ENCODE results near the gene SHC2. TPM values are rescaled to one million over a fixed set of nuclear protein-coding genes. Genes with fewer than 3 reads are reported as not detected.

SHC2 gene
- total and polyA plus RNA-seq, 9 of the 15 experiments (the other 6 are each of a cell fraction or from before 2014, with no cell fraction given) = 0.14 to 0.36 (median 0.17) TPM; not detected in 5

DNA sequence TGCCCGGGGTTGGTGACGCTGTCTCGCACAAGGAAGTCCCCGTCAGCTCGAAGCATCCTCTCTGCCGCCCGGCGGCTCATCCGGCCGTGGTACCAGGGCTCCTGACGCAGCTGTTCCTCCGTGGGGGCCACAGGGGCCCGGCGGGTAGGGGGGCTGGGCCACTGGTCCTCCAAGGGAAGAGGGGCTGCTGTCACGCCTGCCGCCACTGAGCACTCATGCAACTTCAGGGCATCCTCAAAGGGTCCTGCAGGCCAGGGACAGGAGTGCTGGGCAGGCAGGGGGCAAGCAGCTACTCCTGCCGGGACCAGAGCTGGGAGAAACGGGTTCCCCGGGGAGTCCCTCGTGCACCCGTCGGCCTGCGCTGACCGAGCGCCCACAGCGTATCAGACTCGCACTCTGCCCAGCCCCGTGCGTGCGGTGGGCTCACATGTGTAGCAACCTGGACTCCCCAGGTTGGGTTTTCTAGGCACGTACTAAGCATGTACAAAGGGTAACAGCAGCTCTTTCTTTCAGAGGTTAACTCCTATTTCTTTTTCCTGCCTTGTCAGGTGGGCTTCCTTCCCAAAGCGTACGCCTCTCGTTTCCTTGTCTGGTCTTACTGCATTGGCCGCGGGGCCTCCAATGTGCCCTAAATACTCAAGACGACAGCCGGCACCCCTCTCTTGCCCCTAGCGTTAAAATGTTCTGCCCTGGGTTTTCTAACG lies 38.5 kb downstream of the SHC2 start:
- Histone ChIP-seq H4K20me1 (replicated peaks; ENCODE audit: control insufficient read depth, insufficient read depth, low read length) (peaks cover 13% of the 10 kb centered on the region; the same call in 1 of the 2 replicates), H3K79me2 (ENCODE audit: control insufficient read depth, insufficient read depth, low read length) (no peaks in the 10 kb centered on the region), H3K27ac (ENCODE audit: extremely low read depth, low read depth, low read length) (no peak overlapping the region), H3K4me3 (no peak overlapping the region), H3K4me2 (ENCODE audit: insufficient read depth, low read length) (no peak overlapping the region), H3K9me3 (replicated peaks; ENCODE audit: control insufficient read depth, insufficient read depth, low read depth, low read length) (no peaks in the 10 kb centered on the region), H3K4me1 (replicated peaks in 1 of 2; ENCODE audit: control insufficient read depth in 2 of 2, insufficient read depth in 2 of 2, low read length in 2 of 2) (peaks cover 0 to 35% of the 10 kb centered on the region in 2 experiments; a peak in 2 of 5 replicates), H3K9ac (ENCODE audit: insufficient read depth in 1 of 2, low read depth in 2 of 2, low read length in 2 of 2) (no peak overlapping the region), H3K27me3 (ENCODE audit: control insufficient read depth in 2 of 2, insufficient read depth in 2 of 2, low read length in 2 of 2) (peaks cover 31 to 81% of the 10 kb centered on the region in 2 experiments; a peak in 4 of 5 replicates), H3K9me1 (ENCODE audit: control insufficient read depth, insufficient read depth, low read length) (no peaks in the 10 kb centered on the region), H2AFZ (ENCODE audit: low read depth, low read length) (no peak overlapping the region), H3K36me3 (ENCODE audit: control insufficient read depth, insufficient read depth, low read length) (no peaks in the 10 kb centered on the region)
- ATAC-seq = no peak
- CTCF ChIA-PET (ENCODE audit: low intra/inter-chr PET ratio) = interaction anchor here (0.5 kb wide), 1 partner anchor 114 kb away, joined by 5 read pairs; no protein-coding TSS in a partner anchor
- intact Hi-C loops (cut with micrococcal nuclease) = no loop called here
- POLR2A ChIA-PET = interaction anchor here (0.7 to 1.0 kb wide), 3 partner anchors 10 to 160 kb away, joined by 3 to 4 read pairs (median 3); no protein-coding TSS in a partner anchor
- 16% methylated on average over 32 of the region's 40 CpGs for WGBS (ENCODE audit: insufficient coverage, low coverage, missing lambda C conversion rate)
- no peak for DNase-seq (ENCODE audit: extremely low read depth in 1 of 4, low spot score in 3 of 4)
- BruUV-seq (replicated peaks) = no TSS peak
- FAIRE-seq = no peak
- in situ Hi-C loops (cut with MboI) = no loop called here
- TF ChIP-seq, protein P1, sequence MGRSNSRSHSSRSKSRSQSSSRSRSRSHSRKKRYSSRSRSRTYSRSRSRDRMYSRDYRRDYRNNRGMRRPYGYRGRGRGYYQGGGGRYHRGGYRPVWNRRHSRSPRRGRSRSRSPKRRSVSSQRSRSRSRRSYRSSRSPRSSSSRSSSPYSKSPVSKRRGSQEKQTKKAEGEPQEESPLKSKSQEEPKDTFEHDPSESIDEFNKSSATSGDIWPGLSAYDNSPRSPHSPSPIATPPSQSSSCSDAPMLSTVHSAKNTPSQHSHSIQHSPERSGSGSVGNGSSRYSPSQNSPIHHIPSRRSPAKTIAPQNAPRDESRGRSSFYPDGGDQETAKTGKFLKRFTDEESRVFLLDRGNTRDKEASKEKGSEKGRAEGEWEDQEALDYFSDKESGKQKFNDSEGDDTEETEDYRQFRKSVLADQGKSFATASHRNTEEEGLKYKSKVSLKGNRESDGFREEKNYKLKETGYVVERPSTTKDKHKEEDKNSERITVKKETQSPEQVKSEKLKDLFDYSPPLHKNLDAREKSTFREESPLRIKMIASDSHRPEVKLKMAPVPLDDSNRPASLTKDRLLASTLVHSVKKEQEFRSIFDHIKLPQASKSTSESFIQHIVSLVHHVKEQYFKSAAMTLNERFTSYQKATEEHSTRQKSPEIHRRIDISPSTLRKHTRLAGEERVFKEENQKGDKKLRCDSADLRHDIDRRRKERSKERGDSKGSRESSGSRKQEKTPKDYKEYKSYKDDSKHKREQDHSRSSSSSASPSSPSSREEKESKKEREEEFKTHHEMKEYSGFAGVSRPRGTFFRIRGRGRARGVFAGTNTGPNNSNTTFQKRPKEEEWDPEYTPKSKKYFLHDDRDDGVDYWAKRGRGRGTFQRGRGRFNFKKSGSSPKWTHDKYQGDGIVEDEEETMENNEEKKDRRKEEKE (IDR thresholded peaks at IDR 0.05; ENCODE audit: borderline replicate concordance in 1 of 2, control insufficient read depth in 1 of 2, low read depth in 2 of 2, low read length in 1 of 2) = no peak
- TF ChIP-seq, protein P2, sequence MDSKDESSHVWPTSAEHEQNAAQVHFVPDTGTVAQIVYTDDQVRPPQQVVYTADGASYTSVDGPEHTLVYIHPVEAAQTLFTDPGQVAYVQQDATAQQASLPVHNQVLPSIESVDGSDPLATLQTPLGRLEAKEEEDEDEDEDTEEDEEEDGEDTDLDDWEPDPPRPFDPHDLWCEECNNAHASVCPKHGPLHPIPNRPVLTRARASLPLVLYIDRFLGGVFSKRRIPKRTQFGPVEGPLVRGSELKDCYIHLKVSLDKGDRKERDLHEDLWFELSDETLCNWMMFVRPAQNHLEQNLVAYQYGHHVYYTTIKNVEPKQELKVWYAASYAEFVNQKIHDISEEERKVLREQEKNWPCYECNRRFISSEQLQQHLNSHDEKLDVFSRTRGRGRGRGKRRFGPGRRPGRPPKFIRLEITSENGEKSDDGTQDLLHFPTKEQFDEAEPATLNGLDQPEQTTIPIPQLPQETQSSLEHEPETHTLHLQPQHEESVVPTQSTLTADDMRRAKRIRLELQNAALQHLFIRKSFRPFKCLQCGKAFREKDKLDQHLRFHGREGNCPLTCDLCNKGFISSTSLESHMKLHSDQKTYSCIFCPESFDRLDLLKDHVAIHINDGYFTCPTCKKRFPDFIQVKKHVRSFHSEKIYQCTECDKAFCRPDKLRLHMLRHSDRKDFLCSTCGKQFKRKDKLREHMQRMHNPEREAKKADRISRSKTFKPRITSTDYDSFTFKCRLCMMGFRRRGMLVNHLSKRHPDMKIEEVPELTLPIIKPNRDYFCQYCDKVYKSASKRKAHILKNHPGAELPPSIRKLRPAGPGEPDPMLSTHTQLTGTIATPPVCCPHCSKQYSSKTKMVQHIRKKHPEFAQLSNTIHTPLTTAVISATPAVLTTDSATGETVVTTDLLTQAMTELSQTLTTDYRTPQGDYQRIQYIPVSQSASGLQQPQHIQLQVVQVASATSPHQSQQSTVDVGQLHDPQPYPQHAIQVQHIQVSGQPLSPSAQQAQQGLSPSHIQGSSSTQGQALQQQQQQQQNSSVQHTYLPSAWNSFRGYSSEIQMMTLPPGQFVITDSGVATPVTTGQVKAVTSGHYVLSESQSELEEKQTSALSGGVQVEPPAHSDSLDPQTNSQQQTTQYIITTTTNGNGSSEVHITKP (IDR thresholded peaks at IDR 0.05; ENCODE audit: partially characterized antibody) = peak; percentile 73
- no peak for TF ChIP-seq ARNT (IDR thresholded peaks at IDR 0.05)
- no peak for TF ChIP-seq MAZ (CRISPR knock-in tag; conservative IDR thresholded peaks at IDR 0.05 in 1 of 2, IDR thresholded peaks at IDR 0.05 in 1 of 2)
- no peak for TF ChIP-seq JUNB (CRISPR knock-in tag; conservative IDR thresholded peaks at IDR 0.05)
- no peak for TF ChIP-seq ZBTB8A (IDR thresholded peaks at IDR 0.05; ENCODE audit: partially characterized antibody)
- TF ChIP-seq JUND (IDR thresholded peaks at IDR 0.05; ENCODE audit: borderline replicate concordance, low read depth, low read length) = no peak
- no peak for TF ChIP-seq JUND (tag; IDR thresholded peaks at IDR 0.05; ENCODE audit: borderline replicate concordance, low read depth, low read length)
- TF ChIP-seq, protein P3, sequence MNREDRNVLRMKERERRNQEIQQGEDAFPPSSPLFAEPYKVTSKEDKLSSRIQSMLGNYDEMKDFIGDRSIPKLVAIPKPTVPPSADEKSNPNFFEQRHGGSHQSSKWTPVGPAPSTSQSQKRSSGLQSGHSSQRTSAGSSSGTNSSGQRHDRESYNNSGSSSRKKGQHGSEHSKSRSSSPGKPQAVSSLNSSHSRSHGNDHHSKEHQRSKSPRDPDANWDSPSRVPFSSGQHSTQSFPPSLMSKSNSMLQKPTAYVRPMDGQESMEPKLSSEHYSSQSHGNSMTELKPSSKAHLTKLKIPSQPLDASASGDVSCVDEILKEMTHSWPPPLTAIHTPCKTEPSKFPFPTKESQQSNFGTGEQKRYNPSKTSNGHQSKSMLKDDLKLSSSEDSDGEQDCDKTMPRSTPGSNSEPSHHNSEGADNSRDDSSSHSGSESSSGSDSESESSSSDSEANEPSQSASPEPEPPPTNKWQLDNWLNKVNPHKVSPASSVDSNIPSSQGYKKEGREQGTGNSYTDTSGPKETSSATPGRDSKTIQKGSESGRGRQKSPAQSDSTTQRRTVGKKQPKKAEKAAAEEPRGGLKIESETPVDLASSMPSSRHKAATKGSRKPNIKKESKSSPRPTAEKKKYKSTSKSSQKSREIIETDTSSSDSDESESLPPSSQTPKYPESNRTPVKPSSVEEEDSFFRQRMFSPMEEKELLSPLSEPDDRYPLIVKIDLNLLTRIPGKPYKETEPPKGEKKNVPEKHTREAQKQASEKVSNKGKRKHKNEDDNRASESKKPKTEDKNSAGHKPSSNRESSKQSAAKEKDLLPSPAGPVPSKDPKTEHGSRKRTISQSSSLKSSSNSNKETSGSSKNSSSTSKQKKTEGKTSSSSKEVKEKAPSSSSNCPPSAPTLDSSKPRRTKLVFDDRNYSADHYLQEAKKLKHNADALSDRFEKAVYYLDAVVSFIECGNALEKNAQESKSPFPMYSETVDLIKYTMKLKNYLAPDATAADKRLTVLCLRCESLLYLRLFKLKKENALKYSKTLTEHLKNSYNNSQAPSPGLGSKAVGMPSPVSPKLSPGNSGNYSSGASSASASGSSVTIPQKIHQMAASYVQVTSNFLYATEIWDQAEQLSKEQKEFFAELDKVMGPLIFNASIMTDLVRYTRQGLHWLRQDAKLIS (CRISPR knock-in tag; IDR thresholded peaks at IDR 0.05) = no peak

Measured in K562 (cell line).